Activated CD4-positive, alpha-beta T cell treated with anti-CD3 and anti-CD28 coated beads, Interleukin-2, amount 50 U/mL, for 4 hours (primary cell): ENCODE data around the gene GLS.
A peak's percentile ranks its signal among the peaks of the same experiment; 100 is the strongest.
"Not testable (repeated sequence)": the region's sequence is repeated elsewhere in the genome, so short reads cannot be mapped to it uniquely, and the experiment has no call there.

Source experiments
- DNase-seq, 2 experiments: peaks; one replicate each; pipeline ENCODE4 v3.0.0-alpha.2; 2020

Gene GLS

GRCh38 chr2:190973726-190974628 is 93.4 kb downstream of the GLS start:
- no peak for DNase-seq

DNA sequence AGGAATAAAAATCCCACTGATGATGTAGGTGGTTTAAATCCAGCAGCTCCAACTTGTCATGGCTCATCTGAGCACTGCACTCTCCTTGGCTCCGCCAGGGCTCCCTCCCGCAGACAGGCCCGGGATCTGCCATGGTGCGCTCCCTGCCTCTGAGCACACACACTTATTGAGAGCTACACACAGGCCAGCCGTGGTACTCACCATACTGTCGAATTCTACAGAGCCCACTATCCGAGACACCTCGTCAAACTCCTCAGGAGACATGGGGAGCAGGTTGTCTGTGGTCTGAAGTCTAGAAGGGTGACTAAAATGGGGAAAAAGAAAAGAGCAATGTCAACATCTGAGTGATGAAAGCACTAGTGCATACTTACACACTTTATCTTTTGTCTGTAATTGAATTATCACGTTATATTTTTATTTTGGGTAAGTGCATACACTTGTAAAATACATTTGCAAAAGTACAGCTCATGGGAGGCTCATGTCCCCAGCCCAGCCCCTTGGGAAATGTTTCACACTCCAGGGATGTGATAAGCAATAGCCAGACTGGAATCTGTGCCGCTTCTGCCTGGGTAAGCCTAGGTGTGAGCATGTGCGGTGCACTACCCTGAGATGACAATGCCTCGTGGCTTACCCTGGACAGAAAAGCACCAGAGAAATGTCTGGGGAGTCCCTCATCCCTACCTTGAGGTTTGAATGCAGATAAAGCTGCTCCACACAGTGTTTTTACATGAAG is 94.2 kb downstream of the GLS start:
- DNase-seq: no peak

DNA sequence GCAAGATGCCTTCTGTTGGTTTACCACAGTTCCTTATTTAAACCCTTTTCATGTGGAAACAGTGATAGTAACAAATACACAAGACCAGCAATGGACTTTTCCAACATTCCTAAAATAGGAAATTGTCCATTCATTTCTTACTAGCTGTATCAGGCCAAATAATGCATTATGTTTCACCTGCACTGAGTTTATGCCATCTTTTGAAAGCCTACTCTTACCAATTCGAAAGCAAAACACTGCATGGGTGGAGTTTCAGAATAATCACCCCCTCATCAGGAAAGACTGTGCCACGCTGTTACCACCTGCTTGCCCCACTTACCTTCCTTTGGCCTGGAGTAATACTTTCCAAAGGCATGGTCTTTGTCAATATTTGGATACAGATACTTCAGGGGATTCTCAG is 95.9 kb downstream of the GLS start:
- DNase-seq: no peak

DNA sequence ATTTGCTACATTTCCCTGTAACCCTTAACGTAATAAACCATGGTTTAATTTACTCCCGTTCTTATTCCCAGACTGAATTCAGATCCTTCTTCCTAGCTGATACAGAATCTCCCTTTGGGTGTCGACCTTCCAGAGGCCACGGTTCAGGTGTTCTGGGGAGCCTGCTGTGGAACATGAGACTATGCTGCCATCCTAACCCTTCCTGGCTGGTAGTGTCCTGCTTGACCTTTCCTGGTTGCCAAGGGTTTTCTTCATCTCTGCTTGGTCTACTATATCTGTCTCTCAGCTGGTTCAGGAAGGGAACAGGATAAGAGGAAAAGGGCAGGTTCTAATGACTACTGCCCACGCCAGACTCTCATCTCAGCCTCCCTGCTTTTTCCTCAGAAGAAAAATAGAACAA is 96.9 kb downstream of the GLS start:
- no peak for DNase-seq

- DNase-seq: no peak
Observed at GRCh38 chr2:190978389-190979053, 97.9 kb downstream of the GLS start.

- DNase-seq: no peak
Observed at GRCh38 chr2:190979906-190980629, 99.4 kb downstream of the GLS start.

DNA sequence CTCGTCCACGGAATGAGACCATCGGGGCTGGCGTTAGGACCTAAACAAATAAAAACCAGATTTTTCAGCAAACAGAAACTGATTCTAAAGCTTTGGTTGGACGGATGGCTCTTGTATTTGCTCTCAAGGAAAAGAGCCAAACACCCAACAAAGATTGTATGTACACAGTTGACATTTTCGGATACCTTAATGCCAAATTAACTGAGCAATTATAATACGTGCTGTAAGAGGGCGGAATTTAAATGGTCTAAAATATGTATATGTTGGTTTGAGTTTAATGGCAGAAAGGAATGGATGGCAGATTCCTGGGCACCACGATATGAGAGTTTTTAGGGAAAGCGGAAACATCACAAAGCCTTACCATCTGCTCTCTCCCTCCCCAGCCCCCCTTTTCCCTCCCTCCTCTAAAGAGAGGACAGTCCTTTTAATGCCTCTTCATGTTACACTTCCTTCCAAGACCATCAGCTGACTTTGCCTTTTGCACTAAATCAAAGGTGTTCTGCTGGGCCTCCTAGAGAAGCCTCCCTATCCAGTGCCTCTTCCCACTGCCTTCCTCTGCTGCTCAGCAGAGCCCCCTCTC is 100.1 kb downstream of the GLS start:
- no peak for DNase-seq

DNA sequence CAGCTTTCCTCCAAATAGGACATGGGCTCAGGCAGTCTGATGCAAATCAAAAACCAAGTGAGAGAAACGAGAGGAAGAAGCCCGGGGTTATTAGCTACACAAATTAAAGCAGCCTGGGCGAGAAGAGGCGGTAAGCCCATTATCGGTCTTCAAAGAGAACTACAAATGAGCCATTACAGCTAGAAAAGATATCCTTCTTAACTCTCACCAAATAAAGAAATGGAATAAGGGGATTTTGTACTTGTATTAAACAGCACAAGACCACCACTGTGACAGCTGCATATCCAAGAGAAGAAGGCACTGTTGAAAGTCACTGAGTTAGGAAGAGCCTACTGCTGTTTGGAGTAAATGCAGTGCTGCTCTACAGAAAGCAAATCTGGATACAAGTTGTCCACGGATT is 100.7 kb downstream of the GLS start:
- no peak for DNase-seq

GRCh38 chr2:190981733-190982132 is 101.1 kb downstream of the GLS start:
- no peak for DNase-seq

DNA sequence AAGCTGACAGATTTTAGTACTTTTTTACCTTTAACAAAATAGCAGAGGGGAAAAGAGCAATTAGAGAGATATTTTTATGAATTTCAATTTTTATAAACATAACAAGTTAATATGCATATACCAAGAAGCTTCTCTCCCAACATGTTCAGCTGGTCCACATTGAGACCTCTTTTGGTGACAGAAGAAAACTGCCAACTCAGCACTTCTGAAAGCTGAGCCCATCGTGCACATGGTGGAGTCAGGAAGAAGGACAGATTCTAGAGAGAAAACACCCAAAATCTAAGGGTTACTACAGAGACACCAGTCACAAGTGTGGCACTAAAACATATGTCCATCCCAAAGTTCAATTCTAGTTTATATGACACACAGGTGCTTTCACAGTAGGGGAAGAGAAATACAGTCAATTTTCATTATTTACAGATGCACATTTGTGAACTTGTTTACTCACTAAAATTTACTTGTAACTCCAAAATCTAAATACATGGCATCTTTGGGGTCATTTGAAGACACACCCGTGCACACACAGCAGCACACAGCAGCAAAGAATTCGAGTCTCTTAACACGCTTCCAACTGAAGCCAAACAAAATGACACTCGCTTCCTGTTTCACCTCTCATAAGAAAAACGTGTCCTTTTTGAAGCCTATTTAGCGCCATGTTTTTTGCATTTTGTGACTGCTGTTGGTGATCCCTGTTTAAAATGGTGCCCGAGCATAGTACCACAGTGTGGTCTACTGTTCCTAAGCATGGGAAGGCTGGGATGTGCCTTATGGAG is 101.8 kb downstream of the GLS start:
- DNase-seq: no peak

- DNase-seq: no peak
Observed at GRCh38 chr2:190984595-190984994, 104.0 kb downstream of the GLS start.

GRCh38 chr2:190986221-190986953 is 105.8 kb downstream of the GLS start:
- DNase-seq: no peak

DNA sequence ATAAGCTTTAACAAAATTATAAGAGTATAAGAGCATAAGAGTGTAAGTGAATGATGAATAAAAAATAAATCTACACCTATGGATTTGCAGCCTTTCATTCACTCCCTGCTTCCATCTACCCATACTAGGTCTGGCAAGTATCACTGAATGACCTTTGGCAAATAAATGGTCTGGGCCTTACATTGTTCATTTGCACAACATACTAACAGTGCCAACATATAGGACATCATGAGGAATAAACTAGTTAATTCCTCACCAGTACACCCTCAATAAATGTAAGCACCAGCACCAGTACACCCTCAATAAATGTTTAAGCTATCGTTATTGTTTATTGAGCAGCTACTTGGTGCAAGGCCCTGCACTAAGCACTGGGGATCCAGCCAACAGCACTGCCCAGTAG is 106.5 kb downstream of the GLS start:
- DNase-seq: no peak

GRCh38 chr2:190987938-190988337 is 107.3 kb downstream of the GLS start:
- no peak for DNase-seq

- DNase-seq: no peak
Observed at GRCh38 chr2:190988910-190989309, 108.3 kb downstream of the GLS start.

DNA sequence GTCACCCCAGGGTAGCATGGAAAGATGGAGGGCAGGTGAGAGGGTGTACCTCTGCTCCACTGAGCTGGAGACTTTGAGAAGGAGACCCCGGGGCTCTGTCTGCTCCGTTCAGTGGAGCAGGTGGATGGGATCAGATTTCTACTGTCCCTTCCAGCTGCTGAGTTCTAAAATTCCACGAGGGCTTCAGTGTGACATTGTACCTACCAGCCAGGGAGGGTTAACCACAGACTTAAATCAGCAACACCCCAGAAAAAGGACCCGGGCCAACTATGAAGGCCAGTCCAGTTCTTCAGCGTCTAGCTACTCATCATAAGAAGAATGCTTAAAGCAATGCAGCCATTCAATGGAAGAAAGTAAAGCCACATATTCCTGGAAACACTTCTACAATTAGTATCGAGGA is 109.5 kb downstream of the GLS start:
- DNase-seq: no peak

- DNase-seq: no peak
Observed at GRCh38 chr2:190993292-190993643, 112.6 kb downstream of the GLS start.

DNA sequence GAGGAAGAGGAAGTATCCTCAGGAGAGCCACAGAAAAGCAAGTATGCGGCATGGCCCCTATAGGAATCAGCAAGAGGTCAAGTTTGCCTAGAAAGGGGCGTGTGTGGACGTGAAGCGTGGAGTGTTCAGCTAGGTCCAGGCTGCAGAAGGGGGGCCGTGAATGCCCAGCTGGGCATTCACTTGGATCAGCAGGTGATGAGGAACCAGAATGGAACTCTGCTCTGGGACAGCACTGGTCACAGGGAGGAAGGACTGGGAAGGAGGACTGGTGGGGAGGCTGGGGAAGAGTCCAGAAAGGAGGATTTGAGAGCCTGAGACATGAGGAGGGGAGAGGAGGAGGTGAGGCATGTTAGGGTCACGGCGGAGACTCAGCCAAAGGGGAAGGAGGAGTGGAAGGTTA is 113.5 kb downstream of the GLS start:
- no peak for DNase-seq

DNA sequence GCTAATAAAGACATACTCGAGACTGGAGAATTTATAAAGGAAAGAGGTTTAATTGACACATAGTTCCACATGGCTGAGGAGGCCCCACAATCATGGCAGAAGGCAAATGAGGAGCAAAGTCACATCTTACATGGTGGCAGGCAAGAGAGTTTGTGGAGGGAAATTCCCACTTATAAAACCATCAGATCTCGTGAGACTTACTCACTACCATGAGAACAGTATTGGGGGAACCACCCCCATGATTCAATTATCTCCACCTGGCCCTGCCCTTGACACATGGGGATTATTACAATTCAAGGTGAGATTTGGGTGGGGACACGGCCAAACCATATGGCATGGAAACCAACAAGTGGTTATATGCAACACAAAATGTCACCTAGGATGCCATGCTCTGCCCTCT is 114.7 kb downstream of the GLS start:
- not testable (repeated sequence) for DNase-seq

DNA sequence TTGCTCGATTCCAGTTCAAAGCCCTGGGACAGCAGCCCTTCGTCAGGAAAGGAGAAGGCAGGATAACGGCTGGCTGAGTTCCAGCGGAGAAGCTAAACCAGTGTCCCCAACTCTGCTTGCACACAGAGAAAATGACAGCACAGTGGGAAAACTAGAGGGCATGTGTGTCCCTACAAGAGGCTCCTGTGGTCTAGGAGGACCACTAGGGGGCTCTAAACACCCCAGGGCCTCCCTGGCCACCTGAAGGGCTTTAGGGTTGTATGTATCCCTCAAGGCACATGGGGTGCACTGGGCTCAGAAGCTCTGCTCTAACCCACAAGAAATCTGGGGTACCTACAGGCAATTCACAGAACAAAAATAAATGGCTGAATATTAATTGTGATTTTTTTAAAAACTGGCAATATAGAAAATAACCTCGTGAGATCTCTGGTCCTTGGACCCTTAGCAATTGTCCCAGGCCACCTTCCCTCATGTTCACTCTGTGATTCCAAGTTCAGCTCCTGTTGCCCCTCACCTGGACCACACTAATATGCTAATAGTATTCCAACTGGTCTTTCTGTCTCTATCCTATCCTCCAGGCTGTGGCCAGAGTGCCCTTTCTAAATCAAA is 115.8 kb downstream of the GLS start:
- DNase-seq: peak in 1 of 2 experiments; percentile 23

DNA sequence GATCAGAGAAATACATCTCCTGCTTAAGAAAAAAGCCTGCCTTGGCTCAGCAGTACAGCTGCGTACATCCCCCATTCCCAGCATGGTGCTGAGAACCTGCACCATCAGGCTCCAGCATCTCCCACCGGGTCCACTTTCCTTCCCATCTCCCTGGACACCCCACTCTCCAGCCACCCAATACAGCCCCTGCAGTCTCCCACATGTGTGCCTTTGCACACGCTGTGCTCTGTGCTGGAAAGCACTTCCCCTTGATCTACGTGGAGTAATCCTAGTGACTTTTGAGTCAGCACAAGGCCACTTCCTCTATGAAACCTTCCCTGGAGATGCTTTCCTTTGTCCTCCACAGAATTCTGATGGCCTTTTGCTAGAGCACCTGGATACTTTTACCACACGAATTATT is 116.3 kb downstream of the GLS start:
- no peak for DNase-seq
